CD14-positive monocyte (primary cell): ENCODE measurements around the gene DYRK1B. TPM values are rescaled to one million over a fixed set of nuclear protein-coding genes. Genes with fewer than 3 reads are reported as not detected.

ENCODE experiments used
- DNase-seq, 3 donors: peaks; one replicate each; pipeline ENCODE4 v3.0.0-alpha.2; 2011 to 2022
- H2AFZ ChIP-seq: 2 replicates; pipeline ENCODE4 v1.6.0; 2012; ENCODE audit warnings: mild to moderate bottlenecking, low read depth, low read length, inconsistent platforms; ENCODE audit not compliant: insufficient read depth, poor library complexity, severe bottlenecking
- H3K27ac ChIP-seq, 2 donors: 1 replicate in 1 of 2; 2 replicates in 1 of 2; pipeline ENCODE4 v1.5.1; 2012 to 2013; ENCODE audit warnings: low read length in 2 of 2, control low read depth in 1 of 2, inconsistent platforms in 1 of 2, low read depth in 1 of 2, mild to moderate bottlenecking in 1 of 2
- H3K27me3 ChIP-seq, 2 donors: one replicate each; pipeline versions ENCODE4 v1.6.0 to v1.6.1; 2011 to 2013; ENCODE audit warnings: low read length in 2 of 2; ENCODE audit not compliant: control insufficient read depth in 2 of 2, insufficient read depth in 2 of 2
- H3K36me3 ChIP-seq, 2 donors: replicated peaks in 1 of 2; 1 replicate in 1 of 2; 2 replicates in 1 of 2; pipeline versions ENCODE4 v1.5.1 to v1.6.1; 2012 to 2013; ENCODE audit warnings: low read length in 2 of 2, control low read depth in 1 of 2, inconsistent platforms in 1 of 2, mild to moderate bottlenecking in 1 of 2; ENCODE audit not compliant: insufficient read depth in 2 of 2, control insufficient read depth in 1 of 2
- H3K4me1 ChIP-seq, 2 donors: 1 replicate in 1 of 2; 2 replicates in 1 of 2; pipeline versions ENCODE4 v1.5.1 to v1.6.1; 2012 to 2013; ENCODE audit warnings: low read length in 2 of 2, control low read depth in 1 of 2, inconsistent platforms in 1 of 2, mild to moderate bottlenecking in 1 of 2, moderate library complexity in 1 of 2; ENCODE audit not compliant: insufficient read depth in 2 of 2, control insufficient read depth in 1 of 2
- H3K4me2 ChIP-seq: replicated peaks from 2 replicates; pipeline ENCODE3; 2012; ENCODE audit warnings: low read length, moderate library complexity, mild to moderate bottlenecking; ENCODE audit not compliant: poor library complexity, severe bottlenecking; ENCODE audit errors: extremely low read depth
- H3K4me3 ChIP-seq, 3 experiments: fragments of 200-600 bp in 1 of 3; sonication (generic) in 1 of 3; replicated peaks in 1 of 3; 1 replicate in 2 of 3; 2 replicates in 1 of 3; pipeline ENCODE4 v1.5.1; 2011 to 2013; ENCODE audit warnings: low read length in 3 of 3, mild to moderate bottlenecking in 3 of 3, control low read depth in 2 of 3, low read depth in 2 of 3, inconsistent platforms in 1 of 3, moderate library complexity in 1 of 3
- H3K79me2 ChIP-seq: 2 replicates; pipeline ENCODE4 v1.6.0; 2012; ENCODE audit warnings: mild to moderate bottlenecking, control low read depth, inconsistent platforms, low read length, moderate library complexity; ENCODE audit not compliant: insufficient read depth
- H3K9ac ChIP-seq: 2 replicates; pipeline ENCODE4 v1.6.0; 2017; ENCODE audit warnings: low read length, mild to moderate bottlenecking; ENCODE audit not compliant: insufficient read depth, poor library complexity, severe bottlenecking
- H3K9me3 ChIP-seq, 2 donors: replicated peaks in 1 of 2; 1 replicate in 1 of 2; 2 replicates in 1 of 2; pipeline versions ENCODE4 v1.5.1 to v1.6.1; 2012 to 2013; ENCODE audit warnings: low read length in 2 of 2, control low read depth in 1 of 2; ENCODE audit not compliant: control insufficient read depth in 1 of 2, insufficient read depth in 1 of 2
- H4K20me1 ChIP-seq: 2 replicates; pipeline ENCODE4 v1.6.0; 2012; ENCODE audit warnings: mild to moderate bottlenecking, low read length, control low read depth, moderate library complexity; ENCODE audit not compliant: insufficient read depth
- H3K27ac Mint-ChIP-seq, 7 donors: one replicate each; pipeline ENCODE4 v1.8.0; 2020; ENCODE audit warnings: mild to moderate bottlenecking in 7 of 7, mixed read lengths in 7 of 7, moderate library complexity in 6 of 7, inconsistent platforms in 2 of 7
- H3K27me3 Mint-ChIP-seq, 3 donors: one replicate each; pipeline ENCODE4 v1.8.0; 2021 to 2022; ENCODE audit warnings: low read depth in 3 of 3, mild to moderate bottlenecking in 3 of 3, mixed read lengths in 3 of 3, moderate library complexity in 3 of 3, inconsistent platforms in 1 of 3
- H3K36me3 Mint-ChIP-seq, 2 donors: one replicate each; pipeline ENCODE4 v1.8.0; 2020; ENCODE audit warnings: mixed read lengths in 2 of 2, inconsistent platforms in 1 of 2, mild to moderate bottlenecking in 1 of 2
- H3K4me1 Mint-ChIP-seq: one replicate; pipeline ENCODE4 v1.8.0; 2020; ENCODE audit warnings: mild to moderate bottlenecking, mixed read lengths
- H3K4me3 Mint-ChIP-seq, 2 donors: one replicate each; pipeline ENCODE4 v1.8.0; 2020; ENCODE audit warnings: mild to moderate bottlenecking in 2 of 2, mixed read lengths in 2 of 2, moderate library complexity in 1 of 2
- H3K9me3 Mint-ChIP-seq, 7 donors: one replicate each; pipeline ENCODE4 v1.8.0; 2020 to 2022; ENCODE audit warnings: mixed read lengths in 7 of 7, mild to moderate bottlenecking in 6 of 7, moderate library complexity in 6 of 7, inconsistent platforms in 2 of 7
- CTCF ChIP-seq: fragments of 200-600 bp; IDR thresholded peaks from one replicate; pipeline ENCODE4 v1.8.0; 2022; ENCODE audit warnings: antibody characterized with exemption, mild to moderate bottlenecking
- whole genome bisulfite sequencing: methylation state at CpG from one replicate; pipeline ENCODE4 v1.1.5; 2013; ENCODE audit warnings: missing lambda C conversion rate; ENCODE audit not compliant: insufficient coverage; 5-methylcytosine and 5-hydroxymethylcytosine counted together
- intact Hi-C, 2 donors: fragments of 100-400 bp; cut with micrococcal nuclease; formaldehyde crosslinking; loops; one replicate each; pipeline versions ENCODE4 v1.15.0 to v1.15.1; 2023
- polyA plus RNA-seq, 3 donors: library from polyadenylated mRNA; depleted of rRNA in 1 of 3; unstranded in 2 of 3; stranded (reverse) in 1 of 3; fragments of 300-500 nt in 2 of 3; fragments of >200 nt in 1 of 3; fragmentation: Illumina TruSeq in 2 of 3; gene quantifications; 1 replicate in 2 of 3; 2 replicates in 1 of 3; pipeline ENCODE4 v1.2.3, GENCODE V29; 2012 to 2021

Gene DYRK1B
- polyA plus RNA-seq, 3 donors = 4.2 to 13.6 (median 6.5) TPM

- no peak for TF ChIP-seq CTCF
Observed at GRCh38 chr19:39864118-39864517, 30.2 kb upstream of the DYRK1B start.

GRCh38 chr19:39858541-39858940 is 24.6 kb upstream of the DYRK1B start:
- no peak overlapping the region for H3K4me3 ChIP-seq
- H3K9me3 ChIP-seq = peaks cover 0 to 4% of the 10 kb centered on the region in 2 donors
- no peaks in the 10 kb centered on the region for H3K27me3 ChIP-seq
- no peak overlapping the region for H3K27ac Mint-ChIP-seq
- peak overlapping the region in 1 of 2 donors; percentile 43 for H3K4me3 Mint-ChIP-seq
- H3K4me1 ChIP-seq = no peaks in the 10 kb centered on the region
- no peaks in the 10 kb centered on the region for H4K20me1 ChIP-seq
- H2AFZ ChIP-seq = no peak overlapping the region
- 42% methylated on average over 6 of the region's 11 CpGs for WGBS
- peaks cover 5 to 28% (median 14%) of the 10 kb centered on the region in 3 donors for H3K27me3 Mint-ChIP-seq
- H3K27ac ChIP-seq = no peak overlapping the region
- intact Hi-C loops = no loop called here
- H3K4me2 ChIP-seq = no peak overlapping the region
- H3K9ac ChIP-seq = no peak overlapping the region
- peaks cover 0 to 7% (median 4%) of the 10 kb centered on the region in 7 donors for H3K9me3 Mint-ChIP-seq
- no peak for DNase-seq
- H3K36me3 Mint-ChIP-seq = no peaks in the 10 kb centered on the region
- H3K79me2 ChIP-seq = no peaks in the 10 kb centered on the region
- TF ChIP-seq CTCF = no peak
- peaks cover 5% of the 10 kb centered on the region for H3K4me1 Mint-ChIP-seq
- H3K36me3 ChIP-seq = no peaks in the 10 kb centered on the region

More at GRCh38 chr19:39864118-39864517, 30.2 kb upstream of the DYRK1B start:
- H3K79me2 ChIP-seq = no peaks in the 10 kb centered on the region
- H3K9ac ChIP-seq = no peak overlapping the region
- no peaks in the 10 kb centered on the region for H4K20me1 ChIP-seq
- DNase-seq = no peak
- no peak overlapping the region for H3K4me3 ChIP-seq
- Mint-ChIP-seq H3K27me3 (peaks cover 4 to 16% (median 8%) of the 10 kb centered on the region in 3 donors), H3K9me3 (peaks cover 0 to under 1% (median 0%) of the 10 kb centered on the region in 7 donors), H3K27ac (no peak overlapping the region), H3K4me1 (no peaks in the 10 kb centered on the region), H3K36me3 (no peaks in the 10 kb centered on the region), H3K4me3 (no peak overlapping the region)
- H3K27ac ChIP-seq = no peak overlapping the region
- H2AFZ ChIP-seq = no peak overlapping the region
- no peaks in the 10 kb centered on the region for H3K27me3 ChIP-seq
- intact Hi-C loops = no loop called here
- H3K4me2 ChIP-seq = no peak overlapping the region
- H3K36me3 ChIP-seq = no peaks in the 10 kb centered on the region
- no peaks in the 10 kb centered on the region for H3K4me1 ChIP-seq
- no peaks in the 10 kb centered on the region for H3K9me3 ChIP-seq
- WGBS = no CpG with 5 or more reads among the region's 2 CpGs
